Posterior vena cava (tissue), 2 donors: Measurements from ENCODE around the gene MTA3. TPM values are rescaled to one million over a fixed set of nuclear protein-coding genes. Genes with fewer than 3 reads are reported as not detected.
"Not testable (repeated sequence)": the region's sequence is repeated elsewhere in the genome, so short reads cannot be mapped to it uniquely, and the experiment has no call there.

Source experiments
- DNase-seq: peaks from one replicate; pipeline ENCODE4 v3.0.0-alpha.2; 2020; ENCODE audit warnings: low spot score
- intact Hi-C, 2 donors: fragments of 100-400 bp; cut with DNase I; formaldehyde crosslinking; loops; one replicate each; pipeline versions ENCODE4 v1.14.1 to v1.14.2; 2022 to 2023
- total RNA-seq, 2 donors: library from RNA; stranded (reverse); fragmentation: NEBNext Ultra II Directional; extraction: Animal tissue kit (Norgen Biotek cat#: 25700); gene quantifications; one replicate each; pipeline ENCODE4 v1.2.1, GENCODE V29; 2021
- donor health status: DM: yes; HTN: yes; CAD: no.
- donor health status: DM: yes; HTN: yes; CAD: no.

Gene MTA3
- total RNA-seq, 2 donors from 2014 or later: 29.7 to 30.3 TPM

DNA sequence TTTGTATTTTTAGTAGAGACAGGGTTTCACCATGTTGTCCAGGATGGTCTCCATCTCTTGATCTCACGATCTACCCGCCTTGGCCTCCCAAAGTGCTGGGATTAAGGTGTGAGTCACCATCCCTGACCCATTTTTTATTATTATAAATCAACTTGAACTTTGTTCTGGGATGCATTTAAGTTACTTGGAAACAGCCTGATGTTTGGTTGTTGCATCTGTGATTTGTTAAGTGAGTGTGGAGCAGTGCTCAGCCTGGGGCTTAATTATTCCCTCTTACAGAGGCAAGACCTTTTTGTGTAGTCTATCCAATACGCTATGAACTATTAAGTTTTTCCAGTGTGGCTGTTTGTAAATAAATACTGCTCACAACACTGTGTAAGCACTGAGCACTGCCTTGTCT, 32.6 kb downstream of the MTA3 start:
- intact Hi-C loops: no loop called here
- no peak for DNase-seq

- intact Hi-C loops: no loop called here
- no peak for DNase-seq
Observed at GRCh38 chr2:42602218-42602875, 33.9 kb downstream of the MTA3 start.

DNA sequence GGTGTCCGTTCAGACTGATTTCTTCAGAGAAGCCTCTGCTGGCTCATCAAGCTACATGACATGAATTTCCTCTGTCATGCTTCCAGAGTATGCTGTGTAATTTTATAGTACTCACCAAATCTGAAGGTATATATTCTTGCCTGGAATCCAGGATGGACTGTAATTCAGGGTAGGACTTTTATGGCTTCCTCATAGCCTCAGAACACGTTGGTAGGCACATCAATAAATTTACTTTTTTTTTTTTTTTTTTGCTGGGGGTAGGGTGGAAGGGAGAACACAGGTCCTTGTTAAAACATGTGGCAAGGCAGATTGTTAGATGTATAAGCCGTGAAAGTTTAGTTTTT, 34.4 kb downstream of the MTA3 start:
- DNase-seq: no peak
- intact Hi-C loops: no loop called here

- DNase-seq, intact Hi-C loops: not testable (repeated sequence)
Observed at GRCh38 chr2:42604341-42604867, 36.0 kb downstream of the MTA3 start.

DNA sequence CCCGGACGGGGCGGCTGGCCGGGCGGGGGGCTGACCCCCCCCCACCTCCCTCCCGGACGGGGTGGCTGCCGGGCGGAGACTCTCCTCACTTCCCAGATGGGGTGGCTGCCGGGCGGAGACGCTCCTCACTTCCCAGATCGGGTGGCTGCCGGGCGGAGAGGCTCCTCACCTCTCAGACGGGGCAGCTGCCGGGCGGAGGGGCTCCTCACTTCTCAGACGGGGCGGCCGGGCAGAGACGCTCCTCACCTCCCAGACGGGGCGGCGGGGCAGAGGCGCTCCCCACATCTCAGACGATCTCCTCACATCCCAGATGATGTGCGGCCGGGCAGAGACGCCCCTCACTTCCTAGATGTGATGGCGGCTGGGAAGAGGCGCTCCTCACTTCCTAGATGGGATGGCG, 37.7 kb downstream of the MTA3 start:
- intact Hi-C loops, DNase-seq: not testable (repeated sequence)

GRCh38 chr2:42607101-42607637, 38.7 kb downstream of the MTA3 start:
- intact Hi-C loops: no loop called here
- no peak for DNase-seq

DNA sequence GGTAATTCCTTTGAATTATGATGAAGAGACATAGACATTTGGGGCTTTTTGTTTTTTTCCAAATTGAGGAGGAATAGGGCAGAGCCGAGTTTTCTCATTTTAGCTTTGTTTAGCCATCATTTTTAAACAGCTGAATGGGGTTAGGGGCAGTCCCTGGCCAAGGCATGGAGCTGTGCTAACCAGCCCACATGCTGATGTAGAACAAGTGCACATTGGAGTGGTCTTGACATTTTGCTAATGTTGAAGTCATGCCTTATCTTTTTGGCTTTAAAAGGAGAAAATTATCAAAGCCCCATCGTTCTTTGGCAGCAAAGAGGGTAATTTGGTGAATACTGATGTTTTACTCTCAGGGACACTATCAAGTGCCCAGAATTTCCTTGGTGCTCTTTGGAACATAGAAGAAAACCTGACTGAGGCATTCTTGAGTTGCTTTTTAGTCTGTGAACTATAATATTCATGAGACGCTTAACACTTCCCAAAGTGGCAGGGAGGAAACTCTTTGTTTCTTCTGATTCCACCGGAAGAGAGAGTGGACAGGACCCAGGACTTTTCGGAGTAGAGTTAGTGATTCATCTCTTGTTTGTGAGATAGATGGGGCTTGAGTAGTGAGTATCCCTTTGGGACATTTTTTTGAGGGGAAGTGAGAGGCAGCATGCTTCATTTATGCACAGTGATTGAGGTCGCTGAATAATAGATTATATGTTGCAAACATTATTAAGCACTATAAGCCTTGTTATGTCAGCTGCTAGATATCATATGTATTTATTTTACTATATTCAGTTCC, 45.0 kb downstream of the MTA3 start:
- no peak for DNase-seq
- intact Hi-C loops: no loop called here

DNA sequence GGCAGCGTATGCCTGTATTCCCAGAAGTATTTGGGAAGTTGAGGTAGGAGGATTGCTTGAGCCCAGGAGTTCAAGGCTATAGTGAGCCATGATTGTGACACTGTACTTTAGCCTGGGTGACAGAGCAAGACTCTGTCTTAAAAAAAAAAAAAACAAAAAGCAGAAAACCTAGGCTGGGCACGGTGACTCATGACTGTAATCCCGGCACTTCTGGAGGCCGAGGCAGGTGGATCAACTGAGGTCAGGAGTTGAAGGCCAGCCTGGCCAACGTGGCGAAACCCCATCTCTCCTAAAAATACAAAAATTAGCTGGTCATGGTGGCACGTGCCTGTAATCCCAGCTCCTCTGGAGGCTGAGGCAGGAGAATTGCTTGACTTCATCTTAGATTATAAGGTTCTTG, 46.4 kb downstream of the MTA3 start:
- intact Hi-C loops: no loop called here
- no peak for DNase-seq

DNA sequence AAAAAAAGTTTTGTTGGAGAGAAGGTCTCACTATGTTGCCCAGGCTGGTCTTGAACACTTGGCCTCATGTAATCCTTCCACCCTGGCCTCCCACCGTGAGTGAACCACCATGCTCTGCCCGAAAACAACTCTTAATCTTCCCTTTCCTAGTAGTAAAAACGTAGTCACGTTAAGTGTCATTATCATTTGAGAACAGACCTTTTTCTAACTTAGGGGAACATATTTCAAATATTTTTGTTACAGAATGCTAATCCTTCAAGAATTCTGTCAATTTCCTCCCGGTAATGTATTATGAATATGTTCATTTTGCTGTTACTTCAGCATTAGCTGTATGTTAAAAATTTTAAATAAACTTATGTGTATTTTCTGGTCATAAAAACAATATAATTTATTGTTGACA, 49.7 kb downstream of the MTA3 start:
- DNase-seq: no peak
- intact Hi-C loops: no loop called here

DNA sequence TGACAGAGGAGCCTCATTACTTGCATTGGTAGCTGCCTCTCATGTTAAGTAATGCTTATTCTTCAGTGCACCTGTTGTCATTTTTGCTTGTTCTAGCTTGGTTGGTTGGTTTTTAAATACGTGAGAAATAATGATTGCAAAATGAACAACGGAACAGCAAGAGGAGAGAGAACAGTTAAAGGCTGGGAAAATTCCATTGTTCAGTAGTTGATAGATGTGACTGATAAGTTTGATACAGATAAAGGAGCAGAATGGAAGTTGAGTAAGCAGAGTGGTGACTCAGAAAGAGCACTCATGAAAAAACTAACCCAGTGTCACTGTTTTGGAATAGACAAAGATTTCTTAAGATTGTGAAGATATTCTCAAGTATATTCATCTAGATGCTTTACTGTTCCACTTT, 50.5 kb downstream of the MTA3 start:
- intact Hi-C loops: no loop called here
- no peak for DNase-seq

- intact Hi-C loops, DNase-seq: not testable (repeated sequence)
Observed at GRCh38 chr2:42621626-42622025, 53.2 kb downstream of the MTA3 start.

DNA sequence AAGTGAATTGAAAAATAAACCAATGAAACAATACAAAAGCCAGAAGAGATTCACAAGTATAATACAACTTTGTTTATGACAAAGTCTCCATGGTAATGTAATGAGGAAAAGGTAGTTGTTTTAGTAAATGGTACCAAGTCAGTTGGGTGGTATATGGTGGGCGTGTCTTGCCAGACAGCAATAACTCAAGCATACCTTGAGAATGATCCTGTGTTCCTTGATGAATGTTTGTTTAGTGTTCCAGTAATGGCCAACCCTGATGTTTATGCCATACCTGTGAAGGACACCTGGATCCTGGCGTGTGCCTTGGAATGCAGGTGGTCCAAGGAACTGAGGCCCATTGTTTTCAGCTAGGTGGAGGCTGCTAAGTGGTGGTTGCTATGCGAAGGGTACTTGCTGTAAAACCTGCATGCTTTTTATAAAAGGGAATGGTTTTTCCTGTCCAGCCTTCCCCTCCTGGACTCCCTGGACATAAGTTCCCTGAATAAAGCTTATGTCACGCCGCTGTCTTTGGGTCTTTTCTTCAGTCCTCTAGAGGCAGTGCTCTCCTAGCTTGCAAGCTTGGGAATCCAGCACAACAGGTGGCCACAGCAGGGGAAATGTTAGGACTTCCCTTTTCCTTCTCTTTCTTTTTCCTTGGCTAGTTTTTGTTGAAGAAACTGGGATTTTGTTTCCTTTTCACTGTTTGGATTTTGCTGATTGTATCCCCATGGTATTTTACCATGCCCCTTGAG, 54.7 kb downstream of the MTA3 start:
- intact Hi-C loops: no loop called here
- DNase-seq: no peak

DNA sequence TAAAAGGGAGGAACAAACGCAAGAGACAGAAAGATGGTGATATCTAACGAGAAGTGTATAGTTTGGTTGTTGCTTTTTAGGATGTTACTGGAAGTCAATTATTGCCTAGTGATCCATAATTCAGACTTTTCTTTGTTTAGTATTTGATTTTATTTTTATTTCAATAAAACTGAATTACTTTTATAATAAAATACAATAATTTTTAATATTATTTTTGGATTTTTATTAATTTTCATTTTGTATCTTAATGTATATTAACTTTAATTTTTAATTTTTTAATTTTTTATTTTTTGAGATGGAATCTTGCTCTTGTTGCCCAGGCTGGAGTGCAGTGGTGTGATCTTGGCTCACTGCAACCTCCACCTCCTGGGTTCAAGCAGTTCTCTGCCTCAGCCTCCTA, 55.6 kb downstream of the MTA3 start:
- DNase-seq: no peak
- intact Hi-C loops: no loop called here

DNA sequence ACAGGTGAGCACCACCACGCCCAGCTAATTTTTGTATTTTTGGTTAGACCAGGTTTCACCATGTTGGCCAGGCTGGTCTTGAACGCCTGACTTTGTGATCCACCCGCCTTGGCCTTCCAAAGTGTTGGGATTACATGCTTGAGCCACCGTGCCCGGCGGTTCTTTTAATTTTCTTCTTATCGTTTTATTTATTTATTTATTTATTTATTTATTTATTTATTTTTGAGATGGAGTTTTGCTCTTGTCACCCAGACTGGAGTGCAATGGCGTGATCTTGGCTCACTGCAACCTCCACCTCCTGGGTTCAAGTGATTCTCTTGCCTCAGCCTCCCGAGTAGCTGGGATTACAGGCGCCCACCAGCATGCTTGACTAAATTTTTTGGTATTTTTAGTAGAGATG, 59.6 kb downstream of the MTA3 start:
- DNase-seq, intact Hi-C loops: not testable (repeated sequence)

- DNase-seq: no peak
- intact Hi-C loops: no loop called here
Observed at GRCh38 chr2:42636934-42637333, 68.5 kb downstream of the MTA3 start.

GRCh38 chr2:42638080-42638784, 69.8 kb downstream of the MTA3 start:
- intact Hi-C loops: no loop called here
- no peak for DNase-seq

GRCh38 chr2:42639340-42640077, 71.1 kb downstream of the MTA3 start:
- no peak for DNase-seq
- intact Hi-C loops: no loop called here

DNA sequence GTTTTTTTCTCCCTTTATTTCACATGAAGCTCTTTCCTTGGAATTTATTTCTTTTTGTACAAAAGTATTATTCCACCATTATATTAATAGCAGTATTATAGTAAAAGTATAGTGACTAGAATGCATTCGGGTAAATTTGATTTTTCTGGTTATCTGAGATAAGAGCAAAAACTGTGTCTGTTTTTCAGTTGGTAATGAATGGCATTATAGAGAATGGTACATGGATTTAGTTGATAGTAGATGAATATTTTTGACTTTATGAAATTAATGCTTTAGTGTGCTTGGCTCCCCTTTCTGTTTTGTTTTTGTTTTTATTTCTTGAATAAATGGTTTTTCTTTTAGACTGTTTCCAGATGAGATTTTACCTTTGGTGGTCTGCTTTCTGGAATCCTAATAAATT, 71.8 kb downstream of the MTA3 start:
- intact Hi-C loops: no loop called here
- DNase-seq: no peak

DNA sequence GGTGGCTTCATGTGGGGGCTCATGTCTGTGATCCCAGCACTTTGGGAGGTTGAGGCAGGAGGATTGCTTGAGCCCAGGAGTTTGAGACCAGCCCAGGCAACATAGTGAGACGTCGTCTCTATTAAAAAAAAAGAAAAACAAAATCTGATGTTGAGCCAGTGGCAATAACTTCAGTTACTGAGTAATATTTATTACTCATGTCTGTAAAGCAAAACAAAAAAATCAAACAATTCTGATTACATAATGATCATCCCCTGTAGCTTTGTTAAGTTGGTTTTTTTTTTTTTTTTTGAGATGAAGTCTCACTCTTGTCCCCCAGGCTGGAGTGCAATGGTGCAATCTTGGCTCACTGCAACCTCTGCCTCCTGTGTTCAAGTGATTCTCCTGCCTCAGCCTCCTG, 73.9 kb downstream of the MTA3 start:
- DNase-seq, intact Hi-C loops: not testable (repeated sequence)
